ENCODE data around the gene MAD1L1.
"Not testable (repeated sequence)": the region's sequence is repeated elsewhere in the genome, so short reads cannot be mapped to it uniquely, and the experiment has no call there.

Gene MAD1L1

GRCh38 chr7:2180081-2180480 is 52.7 kb downstream of the MAD1L1 start:
- DNase-seq (ENCODE audit: low read depth in 2 of 3, low spot score in 1 of 3), result no peak

- no peak for DNase-seq (ENCODE audit: low read depth in 2 of 3, low spot score in 1 of 3)
Observed at GRCh38 chr7:2175514-2175913, 57.2 kb downstream of the MAD1L1 start.

DNA sequence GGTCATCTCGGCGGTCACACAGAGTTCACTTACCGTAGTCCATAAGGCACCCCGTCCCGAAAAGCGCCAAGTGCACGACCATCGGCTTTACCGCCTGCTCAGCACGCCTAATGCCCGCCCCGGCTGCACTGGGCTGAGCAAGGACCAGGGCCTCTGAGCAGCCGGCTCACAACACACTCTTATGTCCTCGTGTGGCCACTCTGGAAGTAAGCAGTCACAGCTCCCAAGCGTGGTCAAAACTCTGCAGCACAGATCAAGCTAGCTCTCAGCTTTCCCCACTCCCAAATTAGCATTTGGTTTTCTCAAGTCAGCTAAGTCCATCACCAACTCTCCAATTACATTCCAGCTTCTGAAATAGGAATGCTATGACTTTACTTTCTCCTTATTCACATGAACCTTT is 57.7 kb downstream of the MAD1L1 start:
- DNase-seq (ENCODE audit: low read depth in 2 of 3, low spot score in 1 of 3), result no peak

DNA sequence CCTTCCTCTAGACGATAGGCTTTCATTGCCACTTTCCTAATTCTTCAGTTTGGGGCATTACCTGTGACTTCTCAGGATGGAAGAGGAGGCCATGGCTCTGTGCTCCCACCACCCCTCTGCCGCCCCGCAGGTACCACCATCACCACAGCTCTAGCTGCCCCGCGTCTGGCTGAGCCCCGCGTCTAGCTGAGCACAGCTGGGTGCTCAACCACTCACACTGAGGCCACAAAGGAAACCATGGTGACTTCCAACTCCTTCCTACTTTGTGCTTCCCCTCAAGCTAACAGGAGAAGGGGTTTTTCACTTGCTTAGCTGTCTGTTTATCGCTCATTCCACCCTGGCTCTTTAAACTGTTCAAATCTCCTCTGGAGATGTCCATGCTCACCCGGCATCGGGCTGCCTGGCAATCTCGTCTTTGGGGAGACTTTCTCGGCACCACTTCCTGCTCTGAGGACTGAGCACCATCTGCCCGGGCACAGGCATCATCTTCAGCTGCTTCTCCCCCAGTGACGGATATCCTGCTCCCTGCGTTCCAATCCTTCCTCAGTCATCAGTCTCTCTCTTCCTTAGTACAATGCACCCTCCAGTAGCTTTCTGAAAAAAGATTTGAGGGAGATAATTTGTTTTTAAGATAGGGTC is 59.4 kb downstream of the MAD1L1 start:
- DNase-seq (ENCODE audit: low read depth in 2 of 3, low spot score in 1 of 3), result no peak

DNA sequence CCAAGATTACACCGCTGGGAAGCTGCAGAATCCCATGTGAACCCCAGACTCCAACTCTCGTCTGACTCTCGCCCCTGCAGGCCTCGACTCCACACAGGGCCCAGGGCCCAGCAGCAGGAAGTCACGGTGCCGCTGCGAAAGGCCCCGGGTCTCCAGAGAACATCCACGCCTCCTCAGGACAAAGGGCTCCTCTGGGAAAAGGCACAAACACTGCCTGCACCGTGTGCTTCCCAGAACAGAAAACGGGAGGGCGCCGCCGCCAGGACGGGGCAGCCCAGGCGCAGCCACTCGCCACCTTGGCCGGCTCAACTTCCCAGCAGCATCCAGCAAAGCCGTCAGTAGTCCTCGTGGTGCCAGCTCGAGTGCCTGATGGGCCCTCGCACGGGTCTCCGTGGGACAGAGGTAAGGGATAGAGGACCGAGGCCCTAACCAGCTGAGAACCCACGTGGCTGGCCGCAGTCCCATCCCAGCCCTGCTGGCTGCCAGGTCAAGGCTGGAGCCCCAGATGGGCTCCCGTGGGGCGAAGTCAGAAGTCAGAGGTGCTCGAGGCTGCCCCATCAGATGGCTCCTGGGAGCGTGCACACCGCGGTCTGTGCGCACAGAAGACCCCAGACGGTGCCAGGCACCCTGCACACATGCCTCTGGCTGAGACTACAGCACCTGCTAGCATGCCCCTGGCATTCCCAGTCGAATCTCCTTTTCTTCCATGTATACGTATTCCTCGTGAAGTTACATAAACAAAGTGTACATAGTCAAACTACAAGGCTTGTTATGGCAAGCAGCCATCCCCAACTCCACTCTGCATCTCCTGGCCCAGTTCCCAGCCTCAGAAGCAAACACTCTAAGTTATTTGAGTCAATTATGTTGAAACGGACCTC is 60.2 kb downstream of the MAD1L1 start:
- DNase-seq (ENCODE audit: low read depth in 2 of 3, low spot score in 1 of 3), result no peak

DNA sequence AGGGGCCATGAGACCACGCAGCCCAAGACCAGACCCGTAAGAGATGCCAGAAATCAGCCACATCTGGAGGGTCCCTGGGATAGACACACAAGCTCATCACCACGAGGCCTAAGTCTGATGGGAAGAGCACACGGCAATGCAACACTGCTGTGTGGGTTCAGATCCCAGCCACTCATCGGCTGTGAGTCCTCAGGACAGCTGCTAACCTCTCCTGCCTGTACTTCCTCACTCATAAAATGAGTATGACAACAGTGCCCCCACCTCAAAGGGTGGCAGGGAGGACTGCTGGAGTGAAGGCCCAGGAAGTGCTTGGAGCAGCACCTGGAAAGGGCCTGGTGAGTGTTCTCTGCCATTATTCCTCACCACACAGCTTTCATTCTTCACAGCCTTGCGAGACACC is 60.9 kb downstream of the MAD1L1 start:
- DNase-seq (ENCODE audit: low read depth in 2 of 3, low spot score in 1 of 3), result no peak

DNA sequence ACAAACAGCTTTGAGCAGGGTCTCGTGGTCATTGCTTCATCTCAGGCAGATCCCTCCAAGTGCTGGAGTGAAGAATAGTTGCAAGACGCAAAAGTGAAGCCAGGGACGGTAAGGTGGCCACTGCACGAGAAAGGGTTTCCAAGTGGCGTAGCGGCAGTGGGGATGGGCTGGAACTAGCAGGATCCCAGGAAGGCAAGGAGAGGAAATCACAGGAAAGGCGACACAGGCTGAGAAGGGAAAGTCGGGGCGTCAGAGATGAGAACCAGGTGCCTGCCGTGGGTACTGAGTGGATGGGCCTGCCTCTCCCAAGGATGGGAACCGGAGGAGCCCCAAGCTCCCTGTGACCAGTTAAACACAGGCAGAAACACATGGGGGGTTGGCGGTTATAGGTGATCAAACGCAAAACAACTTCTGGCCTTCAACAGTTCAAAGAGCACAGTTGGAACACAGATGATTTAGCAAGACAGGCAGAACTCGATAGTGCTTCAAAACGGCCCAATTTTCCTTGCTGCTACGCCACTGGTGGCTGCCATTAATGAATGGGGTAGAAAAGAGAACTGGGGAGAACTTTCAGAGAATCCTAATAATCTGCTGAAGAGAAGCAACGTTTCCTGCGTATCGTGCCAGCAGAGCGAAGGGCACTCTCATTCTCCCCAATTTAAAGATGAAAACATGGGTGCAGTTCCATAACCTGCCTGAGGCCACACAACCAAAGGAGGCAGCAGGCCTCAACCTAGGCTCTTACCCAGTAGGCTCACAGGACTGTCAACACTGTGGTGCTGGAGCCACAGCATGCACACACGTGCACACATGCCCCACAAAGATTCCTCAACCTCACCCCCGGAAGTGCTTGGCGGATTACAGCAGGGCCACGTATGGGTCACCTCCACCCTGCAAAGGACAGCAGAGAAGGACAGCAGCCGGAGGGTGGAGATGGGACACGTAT is 61.9 kb downstream of the MAD1L1 start:
- DNase-seq (ENCODE audit: low read depth in 2 of 3, low spot score in 1 of 3), result no peak

DNA sequence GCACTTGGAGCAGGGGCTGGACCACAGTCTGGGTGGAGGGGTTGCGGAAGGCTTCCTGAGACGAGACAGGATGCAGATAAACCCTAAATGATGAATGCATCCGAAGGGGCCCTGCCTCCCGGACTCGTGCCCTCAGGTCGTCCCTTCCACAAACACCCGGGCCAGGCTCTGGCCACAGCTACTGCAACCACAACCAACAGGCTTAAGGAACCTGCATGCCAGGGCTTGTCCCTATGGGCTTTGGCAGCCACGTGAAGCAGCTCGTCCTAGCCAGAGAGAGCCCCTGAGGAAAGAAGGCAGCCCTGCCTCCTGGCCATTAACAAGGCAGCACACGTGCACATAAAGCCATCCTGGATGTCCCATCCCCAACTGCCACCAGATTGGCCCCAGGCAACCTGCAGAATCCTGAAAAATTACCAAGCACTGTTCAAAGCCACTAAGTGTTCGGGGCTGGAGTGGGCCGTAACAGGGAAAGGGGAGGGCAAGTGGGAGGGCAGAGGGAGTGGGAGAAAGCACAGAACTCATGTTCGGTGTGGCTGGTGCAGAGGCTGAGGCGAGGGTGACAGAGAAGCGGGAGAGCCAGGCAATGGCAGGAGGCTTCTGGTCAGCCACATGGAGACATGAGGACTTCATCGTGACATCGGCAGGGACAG is 62.7 kb downstream of the MAD1L1 start:
- no peak for DNase-seq (ENCODE audit: low read depth in 2 of 3, low spot score in 1 of 3)

DNA sequence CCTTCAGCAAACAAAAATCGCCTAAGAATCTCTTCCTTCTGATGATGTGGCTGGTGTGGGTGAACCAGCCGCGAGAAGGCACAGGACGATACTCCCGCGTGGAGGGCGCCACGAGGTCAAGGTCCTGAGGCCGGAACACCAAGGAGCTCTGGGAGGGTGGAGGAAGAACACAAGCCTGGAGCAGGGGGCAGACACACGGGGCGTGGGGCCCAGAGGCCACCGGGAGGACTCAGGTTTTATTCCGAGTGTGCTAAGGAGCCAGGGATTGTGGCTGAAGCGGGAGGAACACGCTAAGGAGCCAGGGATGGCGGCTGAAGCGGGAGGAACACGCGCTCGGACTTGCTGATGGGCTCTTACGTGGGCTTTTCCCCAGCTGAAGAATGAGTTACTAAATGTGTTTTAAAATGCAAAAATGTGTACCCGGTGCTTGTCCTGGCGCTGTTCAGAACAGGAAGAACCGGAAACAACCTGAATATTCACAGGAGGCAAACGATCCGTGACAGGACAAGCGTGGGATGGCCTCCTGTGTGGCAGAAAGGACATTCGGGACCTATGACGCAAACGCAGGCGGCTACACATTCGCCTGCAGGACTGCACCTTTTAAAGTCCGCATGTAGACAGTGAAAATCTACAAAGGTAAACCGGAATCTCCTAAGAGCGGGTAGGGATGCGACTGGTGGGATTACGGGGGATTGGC is 64.0 kb downstream of the MAD1L1 start:
- no peak for DNase-seq (ENCODE audit: low read depth in 2 of 3, low spot score in 1 of 3)

DNA sequence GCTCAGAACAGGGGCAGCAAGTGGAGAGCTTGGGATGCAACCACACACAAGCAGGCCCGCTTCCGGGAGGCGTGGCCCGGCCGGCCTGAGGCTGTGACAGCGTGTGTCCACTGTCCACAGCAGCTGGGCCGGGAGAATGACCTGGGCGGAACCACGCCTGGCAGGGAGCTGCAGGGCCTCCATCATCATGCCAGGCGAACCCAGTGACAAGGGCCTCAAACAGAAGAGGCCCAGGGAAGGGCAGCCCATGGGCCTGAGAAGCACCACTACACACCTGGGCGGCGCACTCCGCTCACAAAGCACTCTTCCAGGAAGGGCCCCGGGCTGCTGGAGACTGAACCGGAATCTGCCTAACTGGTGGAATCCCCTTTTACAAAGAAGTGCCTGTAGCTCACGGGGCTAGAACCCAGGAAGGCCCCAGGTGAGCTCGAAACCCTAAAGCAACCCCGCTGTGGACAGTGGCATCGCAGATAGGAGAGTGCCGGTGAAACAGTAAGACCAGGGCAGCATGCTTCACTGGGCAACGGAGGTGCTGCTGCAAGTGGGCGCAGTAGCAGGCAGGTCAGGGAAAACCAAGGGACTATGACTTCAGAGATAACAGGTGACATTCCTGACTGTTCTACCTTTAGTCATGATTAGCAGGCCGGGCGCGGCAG is 66.0 kb downstream of the MAD1L1 start:
- no peak for DNase-seq (ENCODE audit: low read depth in 2 of 3, low spot score in 1 of 3)

GRCh38 chr7:2165610-2166594 is 66.8 kb downstream of the MAD1L1 start:
- DNase-seq (ENCODE audit: low read depth in 2 of 3, low spot score in 1 of 3), result no peak

- no peak for DNase-seq (ENCODE audit: low read depth in 2 of 3, low spot score in 1 of 3)
Observed at GRCh38 chr7:2165239-2165609, 67.5 kb downstream of the MAD1L1 start.

DNA sequence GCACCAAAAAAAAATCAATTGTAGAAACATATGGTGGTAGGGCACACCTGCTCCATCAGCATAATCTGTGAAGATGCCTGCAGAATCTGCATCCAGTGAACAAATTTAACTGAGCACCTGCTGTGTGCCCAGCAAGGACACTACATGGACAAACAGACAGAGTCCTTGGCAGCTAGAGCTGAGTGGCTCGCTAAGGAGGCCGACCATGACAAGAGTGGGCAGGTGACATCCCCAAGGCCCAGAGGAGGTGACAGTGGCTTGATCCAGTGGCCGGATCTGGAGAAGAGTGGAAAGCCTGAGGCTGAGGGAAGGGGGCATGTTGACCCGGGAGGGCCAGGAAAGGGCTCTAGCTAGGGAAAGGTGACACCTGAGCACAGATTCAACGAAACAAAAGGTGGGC is 68.1 kb downstream of the MAD1L1 start:
- DNase-seq (ENCODE audit: low read depth in 2 of 3, low spot score in 1 of 3), result no peak

DNA sequence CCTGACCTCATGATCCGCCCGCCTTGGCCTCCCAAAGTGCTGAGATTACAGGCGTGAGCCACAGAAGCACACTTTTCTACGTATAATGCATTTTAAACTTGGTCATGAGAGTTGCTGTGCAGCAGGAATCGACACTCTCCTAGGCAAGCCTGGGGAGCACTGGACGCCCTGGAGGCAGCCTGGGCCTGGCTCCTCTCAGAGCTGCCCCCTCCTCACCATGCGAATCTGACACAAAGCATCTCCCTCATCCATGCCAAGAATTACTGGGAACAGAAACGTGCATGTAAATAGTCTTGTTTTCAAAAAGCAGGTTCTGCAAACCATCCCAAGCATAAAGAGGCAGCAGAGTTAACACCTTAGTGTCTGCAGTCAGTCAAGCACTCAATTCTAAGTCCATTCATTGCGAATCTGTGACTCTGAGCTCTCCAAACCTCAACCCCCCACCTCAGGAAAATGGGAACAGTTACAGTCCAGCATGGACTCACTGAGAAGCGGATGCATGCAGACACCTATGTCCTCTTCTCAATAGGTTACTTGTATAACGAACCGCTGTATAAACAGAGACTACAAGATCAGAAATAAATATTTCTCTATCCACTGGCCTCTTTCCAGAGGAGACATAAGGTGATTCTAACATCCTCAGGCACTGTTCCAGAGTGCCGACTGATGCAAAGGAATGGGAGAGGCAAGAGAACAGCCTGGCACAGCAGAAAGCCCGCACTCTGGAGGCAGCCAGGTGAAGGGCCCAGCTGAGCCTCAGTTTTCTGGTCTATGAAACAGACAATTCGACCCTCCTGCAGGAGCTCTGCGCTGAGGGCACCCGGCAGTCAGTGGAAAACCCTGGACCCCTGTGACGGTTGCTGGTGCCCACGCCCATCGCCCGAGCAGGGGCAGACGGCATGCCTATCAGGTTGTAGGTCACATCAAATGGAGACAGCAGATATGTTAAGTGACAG is 68.9 kb downstream of the MAD1L1 start:
- DNase-seq (ENCODE audit: low read depth in 2 of 3, low spot score in 1 of 3), result no peak

- no peak for DNase-seq (ENCODE audit: low read depth in 2 of 3, low spot score in 1 of 3)
Observed at GRCh38 chr7:2162959-2163358, 69.8 kb downstream of the MAD1L1 start.

DNA sequence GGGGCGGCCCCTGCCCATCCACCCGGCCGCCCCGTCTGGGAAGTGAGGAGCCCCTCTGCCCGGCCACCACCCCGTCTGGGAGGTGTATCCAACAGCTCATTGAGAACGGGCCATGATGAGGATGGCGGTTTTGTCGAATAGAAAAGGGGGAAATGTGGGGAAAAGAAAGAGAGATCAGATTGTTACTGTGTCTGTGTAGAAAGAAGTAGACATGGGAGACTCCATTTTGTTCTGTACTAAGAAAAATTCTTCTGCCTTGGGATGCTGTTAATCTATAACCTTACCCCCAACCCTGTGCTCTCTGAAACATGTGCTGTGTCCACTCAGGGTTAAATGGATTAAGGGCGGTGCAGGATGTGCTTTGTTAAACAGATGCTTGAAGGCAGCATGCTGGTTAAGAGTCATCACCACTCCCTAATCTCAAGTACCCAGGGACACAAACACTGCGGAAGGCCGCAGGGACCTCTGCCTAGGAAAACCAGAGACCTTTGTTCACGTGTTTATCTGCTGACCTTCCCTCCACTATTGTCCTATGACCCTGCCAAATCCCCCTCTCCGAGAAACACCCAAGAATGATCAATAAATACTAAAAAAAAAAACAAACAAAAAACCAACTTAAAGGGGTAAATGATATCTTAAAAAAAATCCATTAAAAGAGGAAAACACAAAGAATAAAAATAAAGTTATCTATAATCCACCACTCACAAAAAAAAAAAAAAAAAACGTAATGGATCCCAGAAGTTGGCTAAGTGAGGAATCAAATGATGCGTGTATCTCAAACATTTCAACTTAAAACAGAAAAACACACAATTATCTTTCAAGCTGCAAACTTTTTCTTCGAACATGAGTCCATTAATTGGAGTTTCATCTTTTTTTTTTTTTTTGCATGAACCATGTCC is 70.5 kb downstream of the MAD1L1 start:
- not testable (repeated sequence) for DNase-seq (ENCODE audit: low read depth in 2 of 3, low spot score in 1 of 3)

GRCh38 chr7:2159176-2159520 is 73.6 kb downstream of the MAD1L1 start:
- no peak for DNase-seq (ENCODE audit: low read depth in 2 of 3, low spot score in 1 of 3)

All from stimulated activated CD4-positive, alpha-beta T cell treated with anti-CD3 and anti-CD28 coated beads, Interleukin-12 subunit alpha, Interleukin-12 subunit beta, amount 100 ng/mL, for 48 hours (primary cell).